HL-60 (cell line): ENCODE results near the gene FANCC.

Experiments
- DNase-seq, 2 experiments: peaks; one replicate each; pipeline ENCODE4 v3.0.0-alpha.2; 2010 to 2020; ENCODE audit warnings: low read depth in 1 of 2, low spot score in 1 of 2
- H3K27ac ChIP-seq: fragments of 250-450 bp; sonication (Bioruptor Pico); replicated peaks from 2 replicates; pipeline ENCODE4 v1.5.1; 2020; ENCODE audit warnings: mild to moderate bottlenecking, moderate library complexity
- H3K27me3 ChIP-seq: fragments of 250-450 bp; sonication (Bioruptor Pico); 2 replicates; pipeline ENCODE4 v1.5.1; 2021; ENCODE audit warnings: mild to moderate bottlenecking, moderate library complexity; ENCODE audit not compliant: insufficient read depth, poor library complexity, severe bottlenecking
- H3K4me3 ChIP-seq: replicated peaks from 2 replicates; pipeline ENCODE4 v1.5.1; 2011; ENCODE audit warnings: mild to moderate bottlenecking, control low read depth, low read length; ENCODE audit not compliant: insufficient read depth
- GABPA ChIP-seq: IDR thresholded peaks from 2 replicates; pipeline ENCODE4 v1.6.1; 2012; ENCODE audit warnings: low read depth
- POLR2AphosphoS5 ChIP-seq: IDR thresholded peaks from 2 replicates; pipeline ENCODE4 v1.6.1; 2012; ENCODE audit warnings: low read depth
- SPI1 ChIP-seq: IDR thresholded peaks from 2 replicates; pipeline ENCODE4 v1.6.1; 2012; ENCODE audit warnings: low read depth, mild to moderate bottlenecking, borderline replicate concordance
- TF ChIP-seq, protein P1 (sequence below): IDR thresholded peaks from one replicate; pipeline ENCODE4 v1.5.1; 2011; ENCODE audit warnings: low read length, control low read depth, inconsistent platforms; ENCODE audit not compliant: insufficient read depth
- TF ChIP-seq, protein P2 (sequence below): IDR thresholded peaks from 2 replicates; pipeline ENCODE4 v1.6.1; 2012; ENCODE audit warnings: low read depth; ENCODE audit not compliant: insufficient replicate concordance

Gene FANCC

DNA sequence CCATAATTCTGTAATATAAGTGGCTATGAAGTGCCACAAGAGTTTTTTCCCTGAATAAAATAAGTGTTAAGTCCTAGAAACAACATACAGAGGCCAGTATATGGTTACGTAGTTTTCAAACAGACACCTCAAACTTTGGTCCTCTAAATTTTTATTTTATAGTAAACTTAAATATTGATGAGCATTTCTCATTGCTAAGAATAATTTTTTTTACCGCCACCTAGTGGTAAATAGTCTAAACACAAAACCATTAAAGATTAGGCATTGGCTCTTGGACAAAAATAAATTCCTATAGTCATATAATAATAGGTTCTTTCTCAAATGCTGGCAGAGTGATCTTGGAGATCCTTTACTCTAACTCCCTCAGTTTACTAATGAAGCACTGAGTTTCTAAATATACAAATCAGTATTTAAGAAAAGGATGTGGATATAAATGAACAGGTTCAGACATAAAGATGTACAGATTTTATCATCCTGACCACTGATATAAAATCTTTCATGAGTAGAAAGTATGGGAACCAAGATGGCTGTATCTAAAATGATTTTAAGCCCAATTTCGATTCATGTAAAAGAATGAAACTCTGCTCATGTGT is 136.2 kb downstream of the FANCC start:
- H3K4me3 ChIP-seq: no peak overlapping the region
- no peaks in the 10 kb centered on the region for H3K27me3 ChIP-seq
- H3K27ac ChIP-seq: no peak overlapping the region
- TF ChIP-seq, protein P1, sequence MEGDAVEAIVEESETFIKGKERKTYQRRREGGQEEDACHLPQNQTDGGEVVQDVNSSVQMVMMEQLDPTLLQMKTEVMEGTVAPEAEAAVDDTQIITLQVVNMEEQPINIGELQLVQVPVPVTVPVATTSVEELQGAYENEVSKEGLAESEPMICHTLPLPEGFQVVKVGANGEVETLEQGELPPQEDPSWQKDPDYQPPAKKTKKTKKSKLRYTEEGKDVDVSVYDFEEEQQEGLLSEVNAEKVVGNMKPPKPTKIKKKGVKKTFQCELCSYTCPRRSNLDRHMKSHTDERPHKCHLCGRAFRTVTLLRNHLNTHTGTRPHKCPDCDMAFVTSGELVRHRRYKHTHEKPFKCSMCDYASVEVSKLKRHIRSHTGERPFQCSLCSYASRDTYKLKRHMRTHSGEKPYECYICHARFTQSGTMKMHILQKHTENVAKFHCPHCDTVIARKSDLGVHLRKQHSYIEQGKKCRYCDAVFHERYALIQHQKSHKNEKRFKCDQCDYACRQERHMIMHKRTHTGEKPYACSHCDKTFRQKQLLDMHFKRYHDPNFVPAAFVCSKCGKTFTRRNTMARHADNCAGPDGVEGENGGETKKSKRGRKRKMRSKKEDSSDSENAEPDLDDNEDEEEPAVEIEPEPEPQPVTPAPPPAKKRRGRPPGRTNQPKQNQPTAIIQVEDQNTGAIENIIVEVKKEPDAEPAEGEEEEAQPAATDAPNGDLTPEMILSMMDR: no peak
- TF ChIP-seq, protein P2, sequence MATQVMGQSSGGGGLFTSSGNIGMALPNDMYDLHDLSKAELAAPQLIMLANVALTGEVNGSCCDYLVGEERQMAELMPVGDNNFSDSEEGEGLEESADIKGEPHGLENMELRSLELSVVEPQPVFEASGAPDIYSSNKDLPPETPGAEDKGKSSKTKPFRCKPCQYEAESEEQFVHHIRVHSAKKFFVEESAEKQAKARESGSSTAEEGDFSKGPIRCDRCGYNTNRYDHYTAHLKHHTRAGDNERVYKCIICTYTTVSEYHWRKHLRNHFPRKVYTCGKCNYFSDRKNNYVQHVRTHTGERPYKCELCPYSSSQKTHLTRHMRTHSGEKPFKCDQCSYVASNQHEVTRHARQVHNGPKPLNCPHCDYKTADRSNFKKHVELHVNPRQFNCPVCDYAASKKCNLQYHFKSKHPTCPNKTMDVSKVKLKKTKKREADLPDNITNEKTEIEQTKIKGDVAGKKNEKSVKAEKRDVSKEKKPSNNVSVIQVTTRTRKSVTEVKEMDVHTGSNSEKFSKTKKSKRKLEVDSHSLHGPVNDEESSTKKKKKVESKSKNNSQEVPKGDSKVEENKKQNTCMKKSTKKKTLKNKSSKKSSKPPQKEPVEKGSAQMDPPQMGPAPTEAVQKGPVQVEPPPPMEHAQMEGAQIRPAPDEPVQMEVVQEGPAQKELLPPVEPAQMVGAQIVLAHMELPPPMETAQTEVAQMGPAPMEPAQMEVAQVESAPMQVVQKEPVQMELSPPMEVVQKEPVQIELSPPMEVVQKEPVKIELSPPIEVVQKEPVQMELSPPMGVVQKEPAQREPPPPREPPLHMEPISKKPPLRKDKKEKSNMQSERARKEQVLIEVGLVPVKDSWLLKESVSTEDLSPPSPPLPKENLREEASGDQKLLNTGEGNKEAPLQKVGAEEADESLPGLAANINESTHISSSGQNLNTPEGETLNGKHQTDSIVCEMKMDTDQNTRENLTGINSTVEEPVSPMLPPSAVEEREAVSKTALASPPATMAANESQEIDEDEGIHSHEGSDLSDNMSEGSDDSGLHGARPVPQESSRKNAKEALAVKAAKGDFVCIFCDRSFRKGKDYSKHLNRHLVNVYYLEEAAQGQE: no peak
- TF ChIP-seq POLR2AphosphoS5: no peak
- DNase-seq: no peak

DNA sequence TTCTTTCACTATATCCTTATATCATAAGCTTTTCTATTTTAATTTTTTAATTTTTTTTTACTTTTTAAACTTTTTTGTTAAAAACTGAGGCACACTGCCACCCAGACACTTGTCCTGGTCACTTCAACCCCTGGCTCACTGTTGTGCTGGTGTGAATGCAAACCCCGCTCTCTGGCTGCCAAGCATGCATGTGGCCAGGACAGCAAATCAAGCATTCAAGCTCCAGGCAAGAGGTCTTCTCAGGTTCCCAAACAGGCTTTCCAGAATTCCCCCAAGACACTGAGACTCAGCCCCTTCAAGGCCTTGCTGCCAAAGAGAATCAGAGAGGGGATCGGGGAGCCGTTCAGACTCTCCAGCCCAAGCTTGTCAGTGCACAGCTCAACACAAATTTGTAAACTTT is 139.9 kb downstream of the FANCC start:
- no peak overlapping the region for H3K27ac ChIP-seq
- no peak for DNase-seq
- no peaks in the 10 kb centered on the region for H3K27me3 ChIP-seq
- no peak overlapping the region for H3K4me3 ChIP-seq
- TF ChIP-seq POLR2AphosphoS5: no peak
- TF ChIP-seq, protein P2: no peak
- TF ChIP-seq GABPA: no peak
- no peak for TF ChIP-seq SPI1
- TF ChIP-seq, protein P1: no peak

DNA sequence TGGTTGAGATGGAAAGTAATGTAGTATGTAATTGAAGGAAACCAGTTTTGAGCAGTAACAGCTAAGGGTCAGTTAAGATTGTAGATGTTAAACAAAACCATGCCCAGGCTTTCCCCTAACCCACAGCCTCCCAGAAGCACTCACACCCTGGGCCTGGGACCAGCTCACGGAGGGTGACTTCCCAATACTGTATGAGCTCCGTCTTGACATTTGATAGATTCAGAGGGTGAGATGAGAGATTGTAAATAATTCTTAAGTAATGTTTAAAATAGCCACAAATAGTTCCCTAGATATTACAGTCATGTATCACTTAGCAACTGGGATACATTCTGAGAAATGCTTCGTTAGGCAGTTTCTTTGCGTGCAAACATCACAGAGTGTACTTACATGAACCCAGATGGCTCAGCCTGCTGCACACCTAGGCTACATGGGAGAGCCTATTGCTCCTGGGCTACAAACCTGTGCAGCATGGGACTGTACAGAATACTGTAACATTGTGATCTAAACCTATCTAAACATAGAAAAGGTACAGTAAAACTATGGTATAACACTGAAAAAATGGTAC is 140.7 kb downstream of the FANCC start:
- H3K27me3 ChIP-seq: no peaks in the 10 kb centered on the region
- DNase-seq: no peak
- H3K4me3 ChIP-seq: no peak overlapping the region

More for the DNA sequence above, 140.7 kb downstream of the FANCC start:
- H3K27ac ChIP-seq: no peak overlapping the region
- TF ChIP-seq SPI1 (no peak), GABPA (no peak), POLR2AphosphoS5 (no peak)
- TF ChIP-seq, protein P1: no peak
- TF ChIP-seq, protein P2: no peak
